Measurements from ENCODE around the gene PAK1. TPM values are rescaled to one million over a fixed set of nuclear protein-coding genes. Genes with fewer than 3 reads are reported as not detected.

PAK1 gene
- total and polyA plus RNA-seq, 10 of the 15 experiments (the other 5 are each of a cell fraction or from before 2014, with no cell fraction given), result 43.8 to 321 (median 110) TPM

GRCh38 chr11:77318600-77318999 lies 155.3 kb downstream of the PAK1 start:
- POLR2A ChIA-PET, result interaction anchor here (0.7 kb wide), 1 partner anchor 205 kb away, joined by 3 read pairs; no protein-coding TSS in a partner anchor
- H3K79me2 ChIP-seq (ENCODE audit: control insufficient read depth, insufficient read depth, low read length), result no peaks in the 10 kb centered on the region
- H3K36me3 ChIP-seq (ENCODE audit: control insufficient read depth in 2 of 2, insufficient read depth in 2 of 2, low read length in 1 of 2), result no peaks in the 10 kb centered on the region; a peak in 3 of 4 replicates
- no peak overlapping the region for H2AFZ ChIP-seq (ENCODE audit: control insufficient read depth, low read depth, low read length)
- H4K20me1 ChIP-seq (ENCODE audit: control insufficient read depth, insufficient read depth), result no peaks in the 10 kb centered on the region
- DNase-seq (ENCODE audit: low read depth, low spot score), result no peak
- no peak for TF ChIP-seq PBX3 (IDR thresholded peaks at IDR 0.05; ENCODE audit: insufficient replicate concordance, low read depth, low read length)
- no peak for TF ChIP-seq POLR2A (IDR thresholded peaks at IDR 0.05; ENCODE audit: low read depth, low read length)
- TF ChIP-seq RBBP5 (conservative IDR thresholded peaks at IDR 0.05), result no peak
- TF ChIP-seq STAT3 (IDR thresholded peaks at IDR 0.05; ENCODE audit: low read depth, low read length), result no peak
- TF ChIP-seq ASH2L (IDR thresholded peaks at IDR 0.05; ENCODE audit: borderline replicate concordance, low read depth), result no peak
- no peak for TF ChIP-seq SPI1 (IDR thresholded peaks at IDR 0.05; ENCODE audit: borderline replicate concordance, insufficient read depth, low read depth, low read length)
- no peak for TF ChIP-seq BCL11A (IDR thresholded peaks at IDR 0.05; ENCODE audit: low read depth, low read length)
- TF ChIP-seq RELA (IDR thresholded peaks at IDR 0.05; ENCODE audit: borderline replicate concordance, partially characterized antibody), result no peak
- no peak for TF ChIP-seq NR2C1 (IDR thresholded peaks at IDR 0.05)
- TF ChIP-seq SMAD5 (IDR thresholded peaks at IDR 0.05; ENCODE audit: low read depth), result no peak
- TF ChIP-seq SREBF2 (IDR thresholded peaks at IDR 0.05; ENCODE audit: low read length), result no peak
- TF ChIP-seq NFIC (IDR thresholded peaks at IDR 0.05; ENCODE audit: low read depth, low read length), result no peak
- RAD21 ChIA-PET (ENCODE audit: unreplicated experiment), result no interaction called here
- no peak overlapping the region for H3K4me2 ChIP-seq (ENCODE audit: control insufficient read depth, insufficient read depth)
- H3K4me1 ChIP-seq (ENCODE audit: control insufficient read depth, insufficient read depth, low read length), result no peaks in the 10 kb centered on the region
- SMC1A ChIA-PET (ENCODE audit: uncharacterized antibody, unreplicated experiment), result interaction anchor here (1.4 kb wide), 1 partner anchor 93 kb away, joined by 5 read pairs; no protein-coding TSS in a partner anchor
- WGBS (ENCODE audit: insufficient coverage, insufficient replicate concordance, low lambda C conversion rate, missing lambda C conversion rate), result 50% methylated on average over 2 of the region's 2 CpGs
- H3K9me3 ChIP-seq (replicated peaks; ENCODE audit: control insufficient read depth, insufficient read depth, low read length), result no peaks in the 10 kb centered on the region
- no peaks in the 10 kb centered on the region; a peak in 1 of 4 replicates for H3K27me3 ChIP-seq (replicated peaks in 1 of 2; ENCODE audit: control insufficient read depth in 2 of 2, insufficient read depth in 2 of 2, low read length in 1 of 2)
- BruUV-seq (replicated peaks), result no TSS peak
- no peak for FAIRE-seq
- CTCF ChIA-PET, result no interaction called here
- in situ Hi-C loops (cut with MboI) (no loop called here), intact Hi-C loops (cut with micrococcal nuclease; ENCODE audit: unreplicated experiment) (no loop called here)
- H3K4me3 ChIP-seq, result no peak overlapping the region
- no peak overlapping the region for H3K9ac ChIP-seq (ENCODE audit: control insufficient read depth, insufficient read depth, low read length)
- no peak overlapping the region for H3K27ac ChIP-seq (ENCODE audit: control insufficient read depth, insufficient read depth)
- no peak for ATAC-seq

All from GM12878 (cell line).